Dermis blood vessel endothelial cell (primary cell): Measurements from ENCODE around the gene KIF3C. TPM values are rescaled to one million over a fixed set of nuclear protein-coding genes. Genes with fewer than 3 reads are reported as not detected.
"Not testable (repeated sequence)": the region's sequence is repeated elsewhere in the genome, so short reads cannot be mapped to it uniquely, and the experiment has no call there.

Experiments
- DNase-seq: peaks from one replicate; pipeline ENCODE4 v3.0.0; 2010
- total RNA-seq: library from RNA; depleted of rRNA; stranded (reverse); fragments of >200 nt; gene quantifications from 2 replicates; pipeline ENCODE4 v1.2.3, GENCODE V29; 2014

The KIF3C gene
- total RNA-seq, result 12.6 and 23.3 TPM in 2 replicates

GRCh38 chr2:25982273-25982967 is at the start of gene KIF3C:
TSS of gene KIF3C (minus strand) at chr2:25982497. CDS start at chr2:25981917, 580 bp downstream.
- peak; percentile 69 for DNase-seq

GRCh38 chr2:26028083-26028482 is 45.8 kb upstream of the KIF3C start:
- DNase-seq, result not testable (repeated sequence)

- no peak for DNase-seq
Measured at GRCh38 chr2:26025509-26025908, 43.2 kb upstream of the KIF3C start.

- no peak for DNase-seq
Measured at GRCh38 chr2:26024260-26024659, 42.0 kb upstream of the KIF3C start.

GRCh38 chr2:26020231-26020640 is 37.9 kb upstream of the KIF3C start:
- DNase-seq, result no peak

DNA sequence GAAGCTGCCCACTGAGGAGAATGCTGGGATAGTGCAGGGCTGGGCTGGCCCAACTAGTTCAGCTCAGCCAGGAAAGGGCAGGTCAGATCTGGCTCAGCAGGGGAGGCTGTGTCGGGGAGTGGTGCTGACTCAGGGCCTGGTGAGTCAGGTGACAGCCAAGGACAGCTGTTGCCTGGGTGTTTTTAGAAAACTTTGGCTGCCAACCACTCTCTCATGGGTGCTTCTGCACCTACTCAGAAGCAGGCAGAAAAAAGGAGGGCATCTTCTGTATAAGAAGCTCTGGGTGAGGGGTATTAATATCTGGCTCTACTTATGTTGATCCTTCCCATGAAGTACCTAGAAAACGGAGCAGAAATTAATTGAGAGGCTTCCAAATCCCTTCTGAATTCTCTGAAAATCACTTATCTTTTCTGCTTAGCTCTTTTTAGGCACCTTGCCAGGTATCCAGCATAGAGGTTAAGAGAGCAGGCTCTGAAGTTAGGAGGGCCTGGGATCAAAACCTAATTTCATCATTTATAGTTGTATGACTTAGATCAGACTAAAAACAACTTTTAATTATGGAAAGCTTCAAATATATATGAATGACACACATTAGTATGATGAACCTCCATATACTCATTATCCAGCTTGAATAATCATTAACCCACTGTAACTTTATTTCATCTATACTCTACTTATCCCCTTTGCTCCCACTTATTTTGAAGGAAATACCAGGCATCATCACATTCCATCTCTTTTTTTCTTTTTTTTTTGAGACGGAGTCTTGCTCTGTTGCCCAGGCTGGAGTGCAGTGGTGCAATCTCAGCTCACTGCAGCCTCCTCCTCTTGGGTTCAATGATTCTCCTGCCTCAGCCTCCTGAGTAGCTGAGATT is 36.1 kb upstream of the KIF3C start:
- peak; percentile 57 for DNase-seq

DNA sequence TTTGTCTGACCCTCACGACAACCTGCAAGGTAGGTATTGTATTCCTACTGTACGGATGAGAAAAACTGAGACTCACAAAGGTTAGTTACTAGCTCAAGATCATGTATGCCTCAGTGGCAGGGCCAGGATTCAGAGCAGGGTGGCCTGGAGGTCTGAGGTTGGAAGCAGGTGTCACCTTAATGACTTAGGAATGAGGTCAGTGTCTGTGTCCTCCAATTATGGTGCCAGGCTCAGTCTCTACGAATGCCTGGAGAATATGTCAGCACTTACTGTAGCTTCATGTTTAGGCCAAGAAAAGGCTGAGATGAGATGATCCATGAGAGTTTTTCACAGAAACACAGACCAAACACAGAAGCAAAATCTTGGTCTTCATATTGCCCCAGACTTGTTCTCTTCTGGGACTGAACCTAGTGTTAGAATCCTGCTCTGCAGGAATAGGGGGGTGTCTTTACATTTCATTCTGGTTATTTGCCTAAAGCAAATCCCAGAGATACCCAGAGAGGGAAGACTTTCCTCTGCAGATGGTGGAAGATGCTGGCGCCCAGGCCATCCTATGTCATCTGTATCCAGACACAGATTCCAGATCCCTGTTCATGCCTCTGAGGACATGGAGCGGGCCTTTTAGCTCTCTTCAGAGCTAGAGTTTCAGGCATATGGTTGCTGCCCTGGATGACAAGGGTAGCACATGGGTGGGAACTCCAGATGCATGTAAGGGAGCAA is 35.3 kb upstream of the KIF3C start:
- DNase-seq, result no peak

- DNase-seq, result not testable (repeated sequence)
Measured at GRCh38 chr2:26016706-26017045, 34.4 kb upstream of the KIF3C start.

DNA sequence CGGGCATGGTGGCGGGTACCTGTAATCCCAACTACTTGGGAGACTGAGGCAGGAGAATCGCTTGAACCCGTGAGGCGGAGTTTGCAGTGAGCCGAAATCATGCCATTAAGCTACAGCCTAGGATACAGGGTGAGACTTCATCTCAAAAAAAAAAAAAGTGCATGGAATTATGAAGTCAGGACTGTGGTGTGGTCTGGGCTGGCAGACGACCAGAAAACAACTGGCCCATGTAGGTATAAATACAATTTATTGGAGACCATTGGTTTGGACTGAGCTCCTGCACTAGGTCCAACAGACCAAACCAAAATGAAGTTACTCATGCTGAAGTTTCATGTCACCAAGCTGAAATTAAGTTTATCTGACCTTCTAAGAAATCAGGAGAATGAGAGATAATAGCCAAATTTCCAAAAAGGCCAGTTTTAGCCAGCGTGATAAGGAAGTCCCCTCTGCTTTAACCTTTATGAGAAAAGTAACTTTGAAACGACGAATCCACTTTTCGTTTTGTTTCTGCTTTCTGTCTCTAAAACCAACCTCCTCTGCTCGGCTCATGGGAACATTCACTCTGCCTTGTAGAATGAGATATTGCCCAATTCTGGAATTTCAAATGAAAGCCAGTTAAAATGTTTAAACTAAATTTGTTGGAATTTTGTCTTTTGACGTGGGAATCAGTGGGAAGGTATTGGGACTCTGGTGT is 33.9 kb upstream of the KIF3C start:
- no peak for DNase-seq

DNA sequence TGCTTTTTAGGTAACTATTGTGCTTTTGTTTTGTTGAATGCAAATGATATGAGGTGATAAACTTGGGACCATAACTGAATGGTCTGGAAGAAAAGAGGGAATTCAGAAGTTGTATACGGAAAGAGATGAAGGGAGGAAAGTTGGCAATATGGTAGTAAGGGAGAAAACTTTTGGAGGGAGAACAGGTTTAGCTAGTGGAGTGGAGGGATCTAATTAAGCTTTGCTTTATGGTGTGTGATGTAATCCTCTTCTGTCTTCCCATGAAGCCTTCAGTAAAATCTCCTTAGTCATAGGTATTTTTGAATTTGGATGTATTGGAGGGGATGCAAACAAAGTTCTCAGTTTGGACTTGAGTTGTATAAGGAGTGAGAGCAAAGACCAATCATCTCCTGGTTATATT is 31.4 kb upstream of the KIF3C start:
- no peak for DNase-seq

DNA sequence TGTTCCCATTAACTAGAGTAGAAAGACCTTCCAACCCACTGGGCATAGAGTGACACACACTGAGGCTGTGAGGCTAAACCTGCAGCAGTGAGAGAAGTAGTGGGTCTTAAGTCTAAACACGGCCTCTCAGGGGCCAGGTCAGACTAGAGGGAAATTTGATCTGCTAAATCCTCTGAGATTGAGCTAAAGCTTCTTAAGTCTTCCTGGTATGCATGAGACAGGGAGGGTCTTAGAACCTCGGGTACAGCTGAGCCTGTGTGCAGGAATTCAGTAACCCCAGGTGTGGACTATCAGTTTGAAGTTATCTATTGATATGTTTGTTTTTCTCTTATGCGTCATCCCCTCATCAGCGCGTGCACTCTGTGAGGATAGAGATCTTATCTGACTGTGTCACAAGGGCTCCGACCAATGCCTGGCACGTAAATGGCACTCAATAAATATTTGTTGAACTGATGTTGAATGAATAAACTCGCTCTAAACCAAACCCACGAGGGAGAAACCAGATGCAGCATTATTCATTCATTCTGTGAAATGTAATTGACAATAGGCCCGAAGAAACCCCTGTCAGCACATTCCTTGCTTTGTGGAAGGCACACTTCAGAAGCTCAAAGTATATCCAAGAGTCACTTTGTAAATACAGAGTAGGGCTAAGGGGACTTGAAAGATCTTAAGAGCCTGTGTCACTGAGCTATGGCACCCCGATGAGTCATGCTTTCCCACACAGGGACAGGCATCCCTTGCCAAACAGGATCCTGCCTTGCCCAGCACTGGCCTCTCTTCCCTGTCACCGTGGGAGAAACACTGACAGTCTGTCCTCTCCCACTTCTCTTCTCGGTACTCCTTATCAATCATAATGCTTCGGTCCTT is 29.9 kb upstream of the KIF3C start:
- peak; percentile 53 for DNase-seq

GRCh38 chr2:26011609-26011989 is 29.3 kb upstream of the KIF3C start:
- no peak for DNase-seq

DNA sequence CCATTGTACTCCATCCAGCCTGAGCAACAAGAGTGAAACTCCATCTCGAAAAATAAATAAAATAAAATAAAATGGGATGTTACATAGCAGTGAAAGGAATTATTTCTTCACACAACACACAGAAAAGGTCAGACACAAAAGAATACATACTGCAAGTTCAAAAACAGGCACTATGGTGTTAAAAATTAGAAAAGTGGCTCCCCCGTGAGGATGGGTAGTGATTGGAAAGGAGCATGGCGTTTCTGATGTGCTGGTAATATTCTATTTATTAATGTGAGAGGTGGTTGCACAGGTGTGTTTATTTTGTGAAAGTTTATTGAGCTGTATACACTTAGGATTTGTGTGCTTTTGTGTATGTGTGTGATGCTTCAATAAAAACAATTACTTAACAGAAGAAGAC is 28.6 kb upstream of the KIF3C start:
- no peak for DNase-seq

GRCh38 chr2:26009567-26009963 is 27.3 kb upstream of the KIF3C start:
- no peak for DNase-seq

GRCh38 chr2:26008851-26009566 is 26.7 kb upstream of the KIF3C start:
- DNase-seq, result peak; percentile 57

GRCh38 chr2:26008095-26008494 is 25.8 kb upstream of the KIF3C start:
- DNase-seq, result no peak

DNA sequence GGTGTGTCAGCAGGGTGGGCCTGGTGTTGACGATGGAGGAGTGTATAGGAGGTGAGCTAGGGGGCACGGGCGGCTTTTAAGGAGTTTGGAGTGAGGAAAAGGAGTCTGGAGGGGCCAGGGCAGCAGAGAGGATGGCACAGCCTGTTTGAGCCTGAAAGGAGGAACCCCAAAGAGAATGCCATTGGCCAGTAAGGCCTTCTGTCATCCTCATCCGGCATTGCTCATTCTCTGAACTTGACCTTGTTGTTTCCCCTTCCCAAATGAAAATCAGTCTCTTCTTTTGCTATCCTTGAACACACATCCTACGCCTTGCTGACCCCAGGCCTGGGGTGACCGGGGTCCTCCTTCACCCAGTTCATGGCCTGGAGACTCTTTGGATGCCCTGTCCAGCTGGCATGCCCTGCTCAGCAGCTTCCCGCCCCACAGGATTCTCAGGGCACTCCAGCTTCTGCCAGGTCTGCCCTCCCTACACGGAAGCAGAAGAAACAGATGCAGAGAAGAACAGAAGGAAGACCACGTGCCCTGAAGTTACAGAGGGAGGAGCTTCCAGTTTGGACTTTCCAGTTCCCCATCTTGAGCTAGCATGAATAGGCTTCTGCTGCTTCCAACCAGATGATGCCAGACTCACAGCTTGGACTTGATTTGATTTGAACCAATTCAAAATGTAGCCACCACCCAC is 20.5 kb upstream of the KIF3C start:
- DNase-seq, result peak; percentile 40

- peak; percentile 44 for DNase-seq
Measured at GRCh38 chr2:26001743-26002351, 19.6 kb upstream of the KIF3C start.

DNA sequence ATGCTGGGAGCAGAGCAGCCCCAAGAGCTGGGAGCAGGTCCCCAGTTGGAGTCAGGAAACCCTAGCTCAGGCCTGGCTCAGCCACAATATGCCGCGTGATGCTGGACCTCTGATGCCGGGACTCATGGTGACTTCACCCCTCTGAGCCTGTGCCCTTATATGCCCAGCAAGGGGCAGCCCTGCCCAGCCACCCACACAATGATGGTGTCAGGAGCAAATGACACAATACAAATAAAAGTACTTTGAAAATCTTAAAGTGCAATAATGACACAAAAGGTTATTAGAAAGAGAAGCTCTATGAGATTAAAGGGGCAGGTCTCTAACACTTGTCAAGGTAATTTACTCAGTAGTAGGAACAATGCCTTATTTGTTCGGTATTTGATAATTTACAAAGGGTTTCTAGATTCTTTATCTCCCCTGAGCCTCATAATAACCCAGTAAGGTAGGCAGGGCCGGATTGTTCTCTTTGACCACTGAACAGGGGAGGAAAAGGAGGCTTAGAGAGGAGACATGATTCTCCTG is 18.3 kb upstream of the KIF3C start:
- no peak for DNase-seq

DNA sequence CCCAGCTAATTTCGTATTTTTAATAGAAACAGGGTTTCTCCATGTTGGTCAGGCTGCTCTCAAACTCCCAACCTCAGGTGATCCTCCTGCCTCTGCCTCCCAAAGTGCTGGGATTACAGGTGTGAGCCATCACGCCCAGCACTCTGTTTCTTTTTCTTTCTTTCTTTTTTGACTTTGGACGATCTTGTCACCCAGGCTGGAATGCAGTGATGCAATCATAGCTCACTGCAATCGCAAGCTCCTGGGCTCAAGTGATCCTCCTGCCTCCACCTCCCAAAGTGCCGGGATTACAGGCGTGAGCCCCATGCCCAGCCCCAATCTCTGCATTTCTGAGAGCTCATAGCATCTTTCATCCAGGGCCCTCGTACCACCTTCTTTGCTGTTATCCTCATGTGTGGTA is 17.1 kb upstream of the KIF3C start:
- not testable (repeated sequence) for DNase-seq
